Nephron progenitor cell (in vitro differentiated cells): ENCODE measurements around the gene SPSB2.

Experiments used
- DNase-seq: peaks from one replicate; pipeline ENCODE4 v3.0.0; 2021
- H3K27ac Mint-ChIP-seq: 2 replicates; pipeline ENCODE4 v1.8.0; 2021; ENCODE audit warnings: mild to moderate bottlenecking, moderate library complexity, mixed read lengths
- H3K27me3 Mint-ChIP-seq: 2 replicates; pipeline ENCODE4 v1.8.0; 2021; ENCODE audit warnings: mild to moderate bottlenecking, low read depth, mixed read lengths; ENCODE audit not compliant: poor library complexity
- H3K36me3 Mint-ChIP-seq: 2 replicates; pipeline ENCODE4 v1.8.0; 2021; ENCODE audit warnings: low read depth, mixed read lengths
- H3K4me1 Mint-ChIP-seq: 2 replicates; pipeline ENCODE4 v1.8.0; 2021; ENCODE audit warnings: mixed read lengths
- H3K4me3 Mint-ChIP-seq: 2 replicates; pipeline ENCODE4 v1.8.0; 2021; ENCODE audit warnings: mild to moderate bottlenecking, moderate library complexity, mixed read lengths
- H3K9me3 Mint-ChIP-seq: 2 replicates; pipeline ENCODE4 v1.8.0; 2021; ENCODE audit warnings: mild to moderate bottlenecking, moderate library complexity, mixed read lengths
- CTCF ChIP-seq: fragments of 200-600 bp; sonication (generic); IDR thresholded peaks from 2 replicates; pipeline ENCODE4 v1.5.0; 2021; ENCODE audit warnings: antibody characterized with exemption

SPSB2 gene

GRCh38 chr12:6830999-6831398 is 42.1 kb downstream of the SPSB2 start:
- Mint-ChIP-seq H3K4me3 (peak overlapping the region; percentile 72), H3K27me3 (peaks cover 1% of the 10 kb centered on the region), H3K9me3 (no peaks in the 10 kb centered on the region), H3K4me1 (peaks cover 47% of the 10 kb centered on the region), H3K27ac (peak overlapping the region; percentile 12), H3K36me3 (peaks cover 45% of the 10 kb centered on the region)
- no peak for TF ChIP-seq CTCF
- no peak for DNase-seq

- Mint-ChIP-seq H3K36me3 (peaks cover 42% of the 10 kb centered on the region), H3K9me3 (no peaks in the 10 kb centered on the region), H3K27me3 (peaks cover 4% of the 10 kb centered on the region), H3K4me3 (peak overlapping the region; percentile 99), H3K27ac (no peak overlapping the region), H3K4me1 (peaks cover 53% of the 10 kb centered on the region)
- DNase-seq: no peak
- no peak for TF ChIP-seq CTCF
These were observed 42.7 kb downstream of the SPSB2 start for GRCh38 chr12:6830286-6830890.

GRCh38 chr12:6829536-6830220 is 43.4 kb downstream of the SPSB2 start:
- no peak for TF ChIP-seq CTCF
- Mint-ChIP-seq H3K4me1 (peaks cover 60% of the 10 kb centered on the region), H3K27me3 (peaks cover 11% of the 10 kb centered on the region), H3K36me3 (peaks cover 43% of the 10 kb centered on the region), H3K9me3 (no peaks in the 10 kb centered on the region), H3K27ac (peak overlapping the region; percentile 97), H3K4me3 (peak overlapping the region; percentile 99)
- no peak for DNase-seq

GRCh38 chr12:6828781-6829535 is 44.1 kb downstream of the SPSB2 start:
- H3K27ac Mint-ChIP-seq: peak overlapping the region; percentile 97
- no peaks in the 10 kb centered on the region for H3K9me3 Mint-ChIP-seq
- H3K36me3 Mint-ChIP-seq: peaks cover 38% of the 10 kb centered on the region
- H3K27me3 Mint-ChIP-seq: peaks cover 12% of the 10 kb centered on the region
- peaks cover 67% of the 10 kb centered on the region for H3K4me1 Mint-ChIP-seq
- peak; percentile 63 for DNase-seq
- TF ChIP-seq CTCF: no peak
- H3K4me3 Mint-ChIP-seq: peak overlapping the region; percentile 99

GRCh38 chr12:6827982-6828780 is 44.9 kb downstream of the SPSB2 start, which contains the start of gene P3H3:
TSS of gene P3H3 (plus strand) at chr12:6828407. CDS start at chr12:6828441, 34 bp downstream.
- no peak for TF ChIP-seq CTCF
- peaks cover 30% of the 10 kb centered on the region for H3K36me3 Mint-ChIP-seq
- H3K4me3 Mint-ChIP-seq: peak within 1 kb of the TSS; percentile 99
- H3K9me3 Mint-ChIP-seq: no peaks in the 10 kb centered on the region
- H3K27ac Mint-ChIP-seq: peak within 1 kb of the TSS; percentile 99
- peaks cover 12% of the 10 kb centered on the region for H3K27me3 Mint-ChIP-seq
- peaks cover 75% of the 10 kb centered on the region for H3K4me1 Mint-ChIP-seq
- DNase-seq: peak; percentile 53
